ENCODE data around the gene CIART.
"Not testable (repeated sequence)": the region's sequence is repeated elsewhere in the genome, so short reads cannot be mapped to it uniquely, and the experiment has no call there.

Gene CIART

DNA sequence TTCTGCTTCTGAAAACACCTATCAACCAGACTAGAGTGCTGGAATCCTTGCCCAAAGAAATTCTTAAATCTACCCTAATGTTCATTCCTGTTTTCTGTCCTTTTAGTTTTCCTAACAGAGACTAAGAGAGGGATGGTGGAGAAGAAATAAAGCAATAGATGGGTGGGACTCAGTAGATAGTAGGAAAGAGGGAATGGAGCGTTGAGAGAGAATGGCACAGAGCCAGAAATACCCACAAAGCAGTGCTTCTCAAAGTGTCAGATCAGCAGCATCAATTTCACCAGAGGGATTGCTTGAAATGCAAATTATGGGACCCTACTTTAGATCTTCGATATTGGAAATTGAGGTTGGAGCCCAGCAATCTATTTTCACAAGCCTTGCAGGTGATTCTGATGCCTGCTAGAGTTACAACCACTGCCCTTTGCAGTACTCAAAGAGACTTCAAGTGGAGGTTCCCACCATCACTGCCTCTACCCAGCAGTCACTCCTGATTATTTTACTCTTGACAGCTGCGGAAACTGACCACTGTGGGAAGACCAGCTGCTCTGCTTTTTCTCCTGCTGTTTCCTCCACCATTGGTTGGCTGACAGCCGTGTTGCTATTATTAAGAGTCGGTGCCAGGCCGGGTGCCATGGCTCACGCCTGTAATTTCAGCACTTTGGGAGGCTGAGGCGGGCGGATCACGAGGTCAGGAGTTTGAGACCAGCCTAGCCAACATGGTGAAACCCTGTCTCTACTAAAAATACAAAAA is 27.6 kb downstream of the CIART start:
- no peak for DNase-seq (ENCODE audit: low spot score)

DNA sequence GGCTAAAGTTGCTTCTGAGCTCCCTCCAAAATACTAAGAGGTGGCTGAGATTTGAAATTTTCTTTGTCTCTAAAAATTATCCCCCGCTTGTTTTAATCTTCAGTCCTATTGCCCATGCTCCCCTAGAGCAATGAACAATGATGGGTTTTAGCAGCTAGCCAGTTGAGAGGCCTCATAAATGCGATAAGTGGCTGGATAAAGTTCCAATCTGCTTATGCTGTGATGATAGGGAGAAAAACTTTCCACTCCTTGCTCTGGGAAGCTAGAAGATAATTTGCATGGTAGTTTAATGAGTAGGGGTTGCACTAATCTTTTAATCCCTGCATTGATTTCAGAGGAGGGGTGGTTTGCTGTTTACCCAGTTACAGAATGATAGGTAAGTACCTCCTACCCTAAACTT is 29.4 kb downstream of the CIART start:
- DNase-seq (ENCODE audit: low spot score), result no peak

DNA sequence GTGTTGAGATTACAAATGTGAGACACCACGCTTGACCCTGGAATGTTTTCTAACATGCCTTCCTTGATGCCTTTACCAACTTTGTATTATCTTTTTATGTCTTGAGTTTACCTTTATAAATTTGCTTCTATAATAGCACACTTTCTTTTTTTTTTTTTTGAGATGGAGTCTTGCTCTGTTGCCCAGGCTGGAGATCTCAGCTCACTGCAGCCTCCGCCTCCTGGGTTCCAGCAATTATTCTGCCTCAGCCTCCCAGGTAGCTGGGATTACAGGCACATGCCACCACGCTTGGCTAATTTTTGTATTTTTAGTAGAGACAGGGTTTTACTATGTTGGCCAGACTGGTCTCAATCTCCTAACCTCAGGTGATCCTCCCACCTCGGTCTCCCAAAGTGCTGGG is 32.3 kb downstream of the CIART start:
- not testable (repeated sequence) for DNase-seq (ENCODE audit: low spot score)

DNA sequence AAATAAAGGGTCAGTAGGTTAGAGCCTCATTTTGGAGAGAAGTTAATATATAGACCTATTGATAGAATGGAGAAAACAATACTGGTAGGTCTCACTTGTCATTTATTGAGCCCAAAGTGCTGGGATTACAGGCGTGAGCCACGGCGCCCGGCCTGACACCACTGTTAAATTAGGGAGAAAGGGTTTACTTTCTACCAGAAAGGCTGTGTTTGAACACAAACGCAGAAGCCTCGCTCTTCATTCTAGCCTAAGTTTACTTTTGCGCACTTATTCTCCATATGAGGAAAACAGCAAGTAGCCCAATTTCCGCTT is 38.3 kb downstream of the CIART start:
- DNase-seq (ENCODE audit: low spot score), result no peak

DNA sequence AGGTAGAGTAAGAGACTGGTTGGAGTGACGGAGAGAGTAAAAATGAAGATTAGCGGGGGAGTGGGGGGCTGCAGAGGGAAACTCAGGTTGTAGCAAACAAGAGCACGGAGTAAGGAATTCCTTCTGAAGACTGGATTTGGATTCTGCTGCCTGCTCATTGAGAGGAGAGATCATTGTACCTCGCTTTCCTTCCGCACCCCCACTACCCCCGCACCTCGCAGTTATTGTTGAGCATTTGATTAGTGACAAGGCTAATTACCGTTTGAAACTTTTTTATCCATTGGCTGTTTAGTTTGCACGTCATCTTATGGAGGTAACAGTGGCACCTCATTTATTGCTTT is 39.4 kb downstream of the CIART start:
- peak; percentile 6 for DNase-seq (ENCODE audit: low spot score)

DNA sequence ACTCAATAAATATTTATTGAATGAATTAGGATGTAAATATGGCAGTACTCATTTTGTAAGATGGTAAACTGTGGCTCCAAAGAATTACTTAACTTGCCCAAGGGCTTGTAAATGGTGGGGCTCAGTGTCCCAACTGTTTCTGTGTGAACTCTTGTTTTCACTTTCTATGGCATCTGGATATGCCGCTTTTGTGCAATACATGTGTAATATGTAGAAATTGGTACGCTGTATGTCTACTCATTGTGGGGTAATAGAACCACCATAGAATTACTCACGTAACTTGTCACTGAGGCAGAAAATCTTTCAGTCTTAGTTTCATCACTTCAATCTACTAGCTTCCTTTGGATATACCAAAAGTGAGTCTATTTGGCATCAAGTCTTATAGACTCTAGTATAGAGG is 40.0 kb downstream of the CIART start:
- DNase-seq (ENCODE audit: low spot score), result no peak

DNA sequence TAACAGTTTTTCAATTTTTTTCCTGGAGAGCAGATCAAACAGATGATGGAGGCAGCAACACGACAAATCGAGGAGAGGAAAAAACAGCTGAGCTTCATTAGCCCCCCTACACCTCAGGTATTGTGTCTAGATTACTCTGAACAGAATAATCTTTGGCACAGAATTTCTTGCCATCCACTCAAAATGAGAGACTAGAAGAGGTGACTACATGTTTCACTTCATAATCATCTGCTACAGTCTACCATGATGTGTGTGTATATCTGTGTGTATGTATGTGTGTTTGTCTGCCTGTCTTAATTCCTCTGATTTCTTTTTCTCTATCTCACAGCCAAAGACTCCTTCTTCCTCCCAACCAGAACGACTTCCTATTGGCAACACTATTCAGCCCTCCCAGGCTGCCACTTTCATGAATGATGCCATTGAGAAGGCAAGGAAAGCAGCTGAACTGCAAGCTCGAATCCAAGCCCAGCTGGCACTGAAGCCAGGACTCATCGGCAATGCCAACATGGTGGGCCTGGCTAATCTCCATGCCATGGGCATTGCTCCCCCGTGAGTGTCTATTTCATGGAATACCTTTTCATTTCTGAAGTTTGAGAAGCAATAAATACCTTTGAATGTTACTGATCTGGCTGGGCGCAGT is 50.4 kb downstream of the CIART start:
- DNase-seq (ENCODE audit: low spot score), result no peak
